HG03342 (cell line): ENCODE results near the gene LAMA3.
A peak's percentile ranks its signal among the peaks of the same experiment; 100 is the strongest.

ENCODE experiments used
- ATAC-seq: cut with Tn5 transposase; IDR thresholded peaks from one replicate; pipeline ENCODE4 v1.9.1; 2021; ENCODE audit warnings: mild to moderate bottlenecking, moderate library complexity; ENCODE audit not compliant: unreplicated experiment

LAMA3 gene

DNA sequence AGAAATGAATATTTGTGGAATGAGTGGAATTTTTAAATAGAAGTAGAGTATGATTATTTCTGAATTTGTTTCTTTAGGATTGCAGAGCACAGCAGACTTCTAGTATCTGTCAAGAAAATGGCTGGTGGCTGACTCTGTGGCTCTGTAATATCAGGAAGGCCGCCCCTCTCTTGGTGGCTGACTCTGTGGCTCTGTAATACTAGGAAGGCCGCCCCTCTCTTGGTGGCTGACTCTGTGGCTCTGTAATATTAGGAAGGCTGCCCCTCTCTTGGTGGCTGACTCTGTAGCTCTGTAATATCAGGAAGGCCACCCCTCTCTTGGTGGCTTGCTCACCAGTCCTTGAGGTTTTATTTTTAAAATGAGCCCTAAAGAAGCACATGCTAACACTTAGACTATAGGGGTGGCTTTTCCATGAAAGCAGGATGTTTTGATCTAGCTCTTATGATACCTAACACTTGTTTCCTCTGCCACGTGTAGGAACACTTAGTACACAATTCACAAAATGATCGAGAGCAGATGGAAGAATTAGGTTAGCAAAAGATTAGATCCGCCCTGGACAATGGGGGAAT lies 240.2 kb downstream of the LAMA3 start:
- no peak for ATAC-seq

- ATAC-seq, result no peak
Observed at GRCh38 chr18:23930002-23930401, 240.7 kb downstream of the LAMA3 start.

- ATAC-seq, result no peak
Observed at GRCh38 chr18:23932385-23933067, 243.3 kb downstream of the LAMA3 start.

- ATAC-seq, result no peak
Observed at GRCh38 chr18:23933407-23933806, 244.2 kb downstream of the LAMA3 start.

DNA sequence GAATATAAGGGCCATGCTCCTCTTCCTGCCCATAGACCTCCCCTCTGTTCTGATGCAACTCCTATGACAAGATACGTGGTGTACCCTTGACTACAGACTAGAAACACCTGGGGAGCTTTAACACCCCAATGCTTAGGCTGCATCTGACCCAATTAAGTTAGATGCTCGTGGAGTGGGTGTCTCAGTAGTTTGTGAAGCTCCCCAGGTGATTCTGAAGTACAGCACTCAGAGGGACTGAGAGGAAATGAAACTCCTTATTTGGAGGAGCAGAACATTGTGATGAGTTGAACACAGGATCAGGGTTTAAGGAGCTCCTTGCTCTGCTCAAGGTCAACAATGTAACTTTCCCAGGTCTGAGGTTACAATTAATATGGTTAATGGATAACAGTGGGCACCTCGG lies 245.0 kb downstream of the LAMA3 start:
- no peak for ATAC-seq

- no peak for ATAC-seq
Observed at GRCh38 chr18:23934863-23935262, 245.6 kb downstream of the LAMA3 start.

DNA sequence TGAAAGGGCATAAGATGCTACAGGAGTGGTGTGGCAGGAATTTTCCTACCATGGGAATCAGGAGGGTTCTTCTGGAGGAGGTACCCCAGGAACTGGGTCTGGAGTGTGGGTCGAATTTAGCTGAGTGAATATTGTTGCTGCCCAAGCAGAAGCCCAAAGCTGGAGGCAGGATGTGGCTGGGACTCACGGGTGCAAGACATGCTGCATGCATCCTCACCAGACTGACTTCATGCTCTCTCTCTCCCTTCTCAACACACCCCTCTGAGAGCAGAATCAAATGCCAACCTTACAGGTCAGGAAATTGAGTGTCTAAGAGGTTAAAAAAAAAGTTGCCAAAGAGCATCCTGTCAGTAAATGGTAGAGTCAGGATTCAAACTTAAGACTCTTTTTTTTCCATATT lies 246.6 kb downstream of the LAMA3 start:
- ATAC-seq, result no peak

DNA sequence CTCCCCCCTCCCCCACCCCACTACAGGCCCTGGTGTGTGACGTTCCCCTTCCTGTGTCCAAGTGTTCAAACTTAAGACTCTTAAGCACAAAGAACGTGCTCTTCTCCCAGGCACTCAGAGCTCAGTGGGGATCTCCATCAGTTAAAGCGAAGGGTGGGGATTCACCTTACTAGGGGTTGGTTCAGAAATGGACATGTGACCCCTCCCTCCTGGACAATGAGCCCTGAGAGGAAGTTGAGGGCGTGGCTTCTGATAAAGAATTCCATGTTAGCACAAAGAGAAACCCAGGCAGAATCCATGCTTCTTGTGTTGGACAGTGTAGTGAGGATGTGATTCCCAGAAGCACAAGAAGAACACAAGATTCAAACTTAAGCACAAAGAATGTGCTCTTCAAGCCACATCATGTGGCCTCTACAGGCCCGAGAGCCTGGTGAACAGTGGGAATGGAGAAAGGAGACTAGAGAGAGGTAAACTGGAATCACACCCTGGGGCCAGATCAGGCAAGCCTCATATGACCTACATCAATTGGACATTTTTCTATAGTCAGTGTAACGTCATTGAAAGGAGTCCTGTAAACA lies 247.2 kb downstream of the LAMA3 start:
- ATAC-seq, result no peak

GRCh38 chr18:23938043-23938756 lies 248.9 kb downstream of the LAMA3 start:
- ATAC-seq, result no peak

- ATAC-seq, result no peak
Observed at GRCh38 chr18:23938901-23939341, 249.7 kb downstream of the LAMA3 start.

DNA sequence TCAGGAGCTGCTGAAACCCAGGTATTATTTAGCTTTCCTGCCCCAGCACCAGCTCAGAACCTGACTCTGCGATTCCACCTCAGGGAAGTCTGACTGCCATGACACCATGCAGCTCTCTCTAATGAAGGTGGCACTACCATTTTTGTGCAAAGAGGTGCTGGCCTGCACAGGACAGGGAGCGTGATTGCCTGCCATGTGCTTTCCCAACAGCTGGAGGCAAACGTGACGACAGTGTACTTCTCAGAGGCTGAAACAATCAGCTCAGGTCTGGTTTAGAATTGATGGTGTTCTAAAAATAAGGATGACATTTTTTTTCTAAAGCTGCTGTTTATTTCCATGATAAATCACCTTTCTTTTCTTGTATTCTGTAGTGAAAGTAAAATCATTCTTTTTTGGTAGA lies 250.1 kb downstream of the LAMA3 start:
- ATAC-seq, result no peak

- no peak for ATAC-seq
Observed at GRCh38 chr18:23939896-23940295, 250.6 kb downstream of the LAMA3 start.

DNA sequence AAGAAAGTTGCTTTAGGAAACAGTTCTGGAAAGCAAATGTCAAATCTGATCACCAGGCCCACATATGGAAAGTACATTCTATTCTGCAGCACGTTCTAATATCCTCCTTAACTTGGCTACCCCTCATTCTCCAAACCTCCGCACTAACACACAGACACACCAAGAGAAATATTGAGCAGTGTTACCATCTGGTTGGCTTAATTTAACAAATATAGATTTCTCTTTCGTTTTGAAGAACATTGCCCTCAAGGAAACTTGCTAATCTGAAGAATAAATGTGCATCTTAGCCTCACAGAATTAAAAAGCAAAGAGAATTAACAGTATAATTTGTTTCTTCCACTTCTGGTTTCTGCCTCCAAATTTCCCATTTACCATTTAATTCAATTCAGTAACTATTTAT lies 252.5 kb downstream of the LAMA3 start:
- no peak for ATAC-seq

- ATAC-seq, result peak; percentile 84
Observed at GRCh38 chr18:23943104-23943503, 253.9 kb downstream of the LAMA3 start.

DNA sequence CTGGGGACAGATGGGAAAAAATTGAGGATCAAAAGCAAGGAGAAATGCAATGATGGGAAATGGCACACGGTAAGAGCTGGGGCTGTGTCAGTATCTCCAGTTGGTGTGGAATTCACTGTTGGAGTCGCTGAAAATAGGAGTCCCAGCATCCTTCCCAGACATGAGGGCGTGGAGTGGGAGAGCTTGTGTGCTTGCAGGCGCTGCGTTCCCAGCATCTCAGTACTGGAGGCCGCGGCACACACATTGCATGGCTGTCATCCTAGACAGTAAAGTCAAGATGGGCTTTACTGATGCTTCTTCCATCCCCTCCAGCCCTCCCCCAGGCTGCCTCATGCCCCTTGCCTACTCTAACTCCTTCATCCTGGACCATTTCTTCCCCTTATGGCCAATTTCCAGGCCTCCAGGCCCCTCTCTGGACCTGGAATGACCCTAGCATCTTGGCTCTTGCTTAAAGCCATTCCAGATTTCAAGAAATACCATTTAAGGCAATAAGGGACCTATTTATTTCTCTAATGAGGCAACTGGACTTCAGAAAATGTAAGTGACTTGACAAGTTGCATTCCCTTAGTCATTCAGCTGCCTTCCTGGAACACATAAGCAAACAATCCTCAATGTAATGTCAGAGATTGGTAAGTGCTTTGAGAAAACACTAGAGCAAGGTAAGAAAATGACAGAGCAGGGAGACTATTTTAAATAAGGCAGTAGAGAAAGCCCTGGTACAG lies 254.8 kb downstream of the LAMA3 start:
- ATAC-seq, result no peak

DNA sequence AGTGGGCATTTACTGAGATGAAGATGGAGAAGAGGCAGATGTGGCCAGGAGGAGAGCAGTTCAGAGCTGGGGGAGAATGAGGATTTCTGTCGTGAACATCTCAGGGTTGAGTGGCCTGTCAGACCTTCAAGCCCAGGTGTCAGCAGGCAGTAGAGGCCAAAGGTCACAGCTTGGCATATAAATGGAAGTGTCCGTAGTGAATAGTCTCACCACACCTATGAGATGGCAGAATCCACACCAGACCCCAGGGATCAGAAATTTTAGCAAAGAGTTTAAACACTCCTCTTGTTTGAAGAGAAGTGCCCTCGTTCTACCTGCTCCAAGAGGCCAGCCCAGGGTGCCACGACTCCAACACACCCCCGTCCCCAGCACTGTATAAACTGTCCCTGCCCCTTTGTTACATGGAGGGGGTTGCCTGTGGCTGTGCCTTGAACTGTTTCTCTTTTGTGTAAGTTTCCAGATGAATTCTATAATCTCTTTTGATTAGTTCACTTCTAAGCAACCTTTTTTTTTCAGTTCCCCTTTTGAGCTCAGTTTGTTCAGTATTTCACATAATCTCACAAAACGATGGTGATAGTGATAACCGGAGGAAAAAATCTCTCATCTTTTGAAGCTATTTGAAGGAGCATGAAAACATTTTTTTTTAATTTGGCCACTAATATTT lies 256.3 kb downstream of the LAMA3 start:
- ATAC-seq, result no peak

GRCh38 chr18:23949863-23950262 lies 260.6 kb downstream of the LAMA3 start:
- ATAC-seq, result no peak

GRCh38 chr18:23950644-23951043 lies 261.4 kb downstream of the LAMA3 start:
- ATAC-seq, result no peak

GRCh38 chr18:23951206-23951605 lies 262.0 kb downstream of the LAMA3 start:
- no peak for ATAC-seq

DNA sequence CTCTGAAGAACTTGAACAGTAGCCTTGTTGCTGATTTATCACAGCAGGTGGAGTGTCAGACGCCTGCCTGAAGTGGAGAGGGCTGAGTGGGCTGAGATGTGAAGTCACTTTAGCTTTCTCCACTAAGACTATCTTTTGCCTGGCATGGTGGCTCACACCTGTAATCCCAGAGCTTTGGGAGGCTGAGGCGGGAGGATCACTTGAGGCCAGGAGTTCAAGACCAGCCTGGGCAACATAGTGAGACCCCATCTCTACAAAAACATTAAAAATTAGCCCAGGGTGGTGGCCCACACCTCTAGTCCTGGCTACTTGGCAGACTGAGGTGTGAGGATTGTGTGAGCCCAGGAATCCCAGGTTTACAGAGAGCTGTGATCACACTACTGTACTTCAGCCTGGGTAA lies 264.7 kb downstream of the LAMA3 start:
- ATAC-seq, result no peak

DNA sequence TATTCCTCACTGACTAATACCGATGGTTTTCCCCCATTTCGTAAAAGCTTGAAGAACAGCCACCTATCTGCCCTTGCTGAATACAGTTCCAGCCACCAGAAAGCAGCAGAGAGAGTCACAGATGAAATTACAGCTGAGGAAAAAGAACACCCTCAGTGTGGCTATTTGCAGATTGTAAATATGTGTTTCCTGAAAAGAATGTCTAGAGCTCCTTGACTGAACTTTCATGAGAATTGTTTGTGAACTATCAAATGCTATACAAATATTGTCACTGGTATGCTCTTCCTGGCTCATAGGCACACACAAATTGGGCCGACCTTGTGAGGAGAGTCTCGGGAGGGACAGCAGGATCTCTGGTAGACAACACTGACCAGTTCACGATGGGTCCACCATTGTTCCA lies 267.2 kb downstream of the LAMA3 start:
- no peak for ATAC-seq
